ENCODE data around the gene FUT1. TPM values are rescaled to one million over a fixed set of nuclear protein-coding genes. Genes with fewer than 3 reads are reported as not detected.
"Not testable (repeated sequence)": the region's sequence is repeated elsewhere in the genome, so short reads cannot be mapped to it uniquely, and the experiment has no call there.

The FUT1 gene
- total RNA-seq (2014; rRNA removed; shearing (Covaris generic)) = not detected in 2 replicates

- DNase-seq = no peak
- Histone ChIP-seq H3K36me3 (no peaks in the 10 kb centered on the region), H3K27ac (no peak within 1 kb of the TSS), H3K9me3 (replicated peaks) (no peaks in the 10 kb centered on the region), H3K27me3 (no peaks in the 10 kb centered on the region), H3K4me3 (no peak within 1 kb of the TSS), H3K4me1 (no peaks in the 10 kb centered on the region)
Measured at GRCh38 chr19:48752496-48753365, at the start of gene FUT1. Gene FUT1 (minus strand): TSS chr19:48752641. CDS start chr19:48751281, 1,360 bp downstream.

GRCh38 chr19:48799358-48800300, 47.2 kb upstream of the FUT1 start:
- DNase-seq = no peak
- Histone ChIP-seq H3K27ac (peak overlapping the region; percentile 75), H3K36me3 (no peaks in the 10 kb centered on the region), H3K9me3 (replicated peaks) (no peaks in the 10 kb centered on the region), H3K4me3 (no peak overlapping the region), H3K4me1 (peaks cover 22% of the 10 kb centered on the region), H3K27me3 (no peaks in the 10 kb centered on the region)

- Histone ChIP-seq H3K36me3 (no peaks in the 10 kb centered on the region), H3K27ac (peak overlapping the region; percentile 75), H3K4me3 (no peak overlapping the region), H3K9me3 (replicated peaks) (no peaks in the 10 kb centered on the region), H3K4me1 (peaks cover 22% of the 10 kb centered on the region), H3K27me3 (no peaks in the 10 kb centered on the region)
- peak; percentile 87 to 88 for DNase-seq
Measured at GRCh38 chr19:48798937-48799336, 46.5 kb upstream of the FUT1 start.

GRCh38 chr19:48797103-48797502, 44.7 kb upstream of the FUT1 start:
- Histone ChIP-seq H3K9me3 (replicated peaks) (no peaks in the 10 kb centered on the region), H3K4me1 (peaks cover 22% of the 10 kb centered on the region), H3K27me3 (no peaks in the 10 kb centered on the region), H3K4me3 (no peak overlapping the region), H3K27ac (no peak overlapping the region), H3K36me3 (no peaks in the 10 kb centered on the region)
- DNase-seq = no peak

DNA sequence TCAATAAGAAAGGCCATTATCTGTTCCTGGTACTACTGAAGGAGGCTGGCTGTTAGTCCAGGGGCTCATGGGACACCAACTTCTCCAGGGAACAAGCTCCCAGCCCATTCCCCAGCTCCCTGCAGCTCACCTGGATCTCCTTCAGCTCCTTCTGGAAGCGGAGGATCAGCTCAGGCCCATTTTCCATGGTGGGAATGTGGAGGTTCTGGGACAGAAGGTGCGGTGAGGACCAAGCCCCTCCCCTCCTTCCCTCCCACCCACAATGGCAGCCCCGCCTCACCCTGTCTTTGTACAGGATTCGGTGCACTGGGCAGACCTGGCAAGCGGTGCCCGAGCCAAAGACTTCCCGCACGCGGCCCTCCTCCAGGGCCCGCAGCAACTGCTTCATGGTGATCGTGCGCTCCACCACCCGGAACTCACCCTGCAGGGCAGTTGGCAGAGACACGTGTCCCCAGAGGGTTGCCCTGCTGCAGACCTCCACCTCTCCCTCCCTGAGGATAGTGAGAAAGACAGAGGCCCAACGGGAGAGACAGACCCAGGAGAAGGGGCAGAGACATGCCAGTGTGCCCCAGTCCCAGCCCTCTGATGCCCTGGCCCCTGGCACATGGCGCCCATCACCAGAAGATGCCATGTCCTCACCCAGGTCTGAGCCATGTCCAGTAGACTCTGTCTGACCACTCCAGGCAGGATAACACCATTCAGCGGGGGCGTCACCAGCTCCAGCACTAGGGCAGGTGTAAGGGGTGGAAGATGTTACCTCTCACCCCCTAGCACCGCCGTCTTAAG, 44.0 kb upstream of the FUT1 start:
- peaks cover 22% of the 10 kb centered on the region for H3K4me1 ChIP-seq
- no peaks in the 10 kb centered on the region for H3K27me3 ChIP-seq
- no peaks in the 10 kb centered on the region for H3K36me3 ChIP-seq
- H3K27ac ChIP-seq = no peak overlapping the region
- H3K9me3 ChIP-seq (replicated peaks) = no peaks in the 10 kb centered on the region
- H3K4me3 ChIP-seq = no peak overlapping the region
- DNase-seq = no peak

GRCh38 chr19:48795685-48796070, 43.2 kb upstream of the FUT1 start:
- Histone ChIP-seq H3K36me3 (no peaks in the 10 kb centered on the region), H3K9me3 (replicated peaks) (no peaks in the 10 kb centered on the region), H3K27ac (peak overlapping the region; percentile 22), H3K27me3 (no peaks in the 10 kb centered on the region), H3K4me3 (no peak overlapping the region), H3K4me1 (peaks cover 22% of the 10 kb centered on the region)
- no peak for DNase-seq

GRCh38 chr19:48795055-48795684, 42.7 kb upstream of the FUT1 start:
- peak; percentile 91 to 95 for DNase-seq
- H3K27ac ChIP-seq = peak overlapping the region; percentile 22
- H3K36me3 ChIP-seq = no peaks in the 10 kb centered on the region
- H3K4me3 ChIP-seq = peak overlapping the region; percentile 56
- H3K27me3 ChIP-seq = no peaks in the 10 kb centered on the region
- H3K4me1 ChIP-seq = peaks cover 22% of the 10 kb centered on the region
- H3K9me3 ChIP-seq (replicated peaks) = no peaks in the 10 kb centered on the region

DNA sequence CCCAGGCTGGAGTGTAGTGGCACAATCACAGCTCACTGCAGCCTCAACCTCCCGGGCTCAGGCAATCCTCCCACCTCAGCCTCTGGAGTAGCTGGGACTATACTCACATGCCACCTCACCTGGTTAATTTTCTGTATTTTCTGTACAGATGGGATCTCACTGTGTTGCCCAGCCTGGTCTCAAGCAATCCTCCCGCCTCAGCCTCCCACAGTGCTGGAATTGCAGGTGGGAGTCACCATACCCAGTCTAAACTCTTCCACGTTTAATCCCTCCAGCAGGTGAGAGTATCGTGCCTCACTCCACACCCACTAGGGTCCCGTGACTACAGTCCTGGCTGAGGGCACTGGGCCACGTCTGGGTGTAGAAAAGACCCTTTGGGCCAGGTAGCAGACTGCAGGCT, 41.9 kb upstream of the FUT1 start:
- Histone ChIP-seq H3K4me3 (no peak overlapping the region), H3K27me3 (no peaks in the 10 kb centered on the region), H3K36me3 (no peaks in the 10 kb centered on the region), H3K9me3 (replicated peaks) (no peaks in the 10 kb centered on the region), H3K4me1 (peaks cover 15% of the 10 kb centered on the region), H3K27ac (no peak overlapping the region)
- DNase-seq = no peak

- Histone ChIP-seq H3K9me3 (replicated peaks) (no peaks in the 10 kb centered on the region), H3K27ac (no peak overlapping the region), H3K4me3 (no peak overlapping the region), H3K36me3 (no peaks in the 10 kb centered on the region), H3K4me1 (peaks cover 5% of the 10 kb centered on the region), H3K27me3 (no peaks in the 10 kb centered on the region)
- no peak for DNase-seq
Measured at GRCh38 chr19:48793271-48793670, 40.8 kb upstream of the FUT1 start.

- H3K27me3 ChIP-seq, H3K27ac ChIP-seq: not testable (repeated sequence)
Measured at GRCh38 chr19:48787331-48787730, 34.9 kb upstream of the FUT1 start.

GRCh38 chr19:48786422-48786821, 34.0 kb upstream of the FUT1 start:
- H3K9me3 ChIP-seq (replicated peaks); H3K27ac ChIP-seq; H3K27me3 ChIP-seq; DNase-seq; H3K4me1 ChIP-seq; H3K36me3 ChIP-seq; H3K4me3 ChIP-seq: not testable (repeated sequence)

More at GRCh38 chr19:48787331-48787730, 34.9 kb upstream of the FUT1 start:
- not testable (repeated sequence) for H3K4me1 ChIP-seq; H3K36me3 ChIP-seq; DNase-seq; H3K9me3 ChIP-seq (replicated peaks); H3K4me3 ChIP-seq

- H3K27ac ChIP-seq = no peak overlapping the region
- peaks cover 3% of the 10 kb centered on the region; the same call in 1 of the 2 replicates for H3K27me3 ChIP-seq
- H3K4me1 ChIP-seq = 0 out of 2 replicates have a peak, but pooled peaks cover 8% of the 10 kb centered on the region
- DNase-seq = peak in 1 of 2 experiments; percentile 44
- no peaks in the 10 kb centered on the region for H3K36me3 ChIP-seq
- H3K4me3 ChIP-seq = no peak overlapping the region
- no peaks in the 10 kb centered on the region for H3K9me3 ChIP-seq (replicated peaks)
Measured at GRCh38 chr19:48784527-48784926, 32.1 kb upstream of the FUT1 start.

- no peaks in the 10 kb centered on the region for H3K9me3 ChIP-seq (replicated peaks)
- no peak overlapping the region for H3K27ac ChIP-seq
- no peaks in the 10 kb centered on the region for H3K36me3 ChIP-seq
- peaks cover 3% of the 10 kb centered on the region; the same call in 1 of the 2 replicates for H3K27me3 ChIP-seq
- DNase-seq = peak; percentile 26 to 42
- 0 out of 2 replicates have a peak, but pooled peaks cover 8% of the 10 kb centered on the region for H3K4me1 ChIP-seq
- no peak overlapping the region for H3K4me3 ChIP-seq
Measured at GRCh38 chr19:48780631-48781391, 28.4 kb upstream of the FUT1 start.
